ENCODE data around the gene ATG5.
A peak's percentile ranks its signal among the peaks of the same experiment; 100 is the strongest.

The ATG5 gene

GRCh38 chr6:106187424-106187982, 138.1 kb downstream of the ATG5 start:
- TF ChIP-seq CTCF (conservative IDR thresholded peaks at IDR 0.05; ENCODE audit: low read length) (no peak), EZH2phosphoT487 (IDR thresholded peaks at IDR 0.05; ENCODE audit: borderline replicate concordance) (no peak)
- Histone ChIP-seq H3K36me3 (ENCODE audit: insufficient read depth, low read length) (no peaks in the 10 kb centered on the region), H2AFZ (ENCODE audit: low read length) (no peak overlapping the region), H3K9ac (ENCODE audit: low read depth, low read length, poor library complexity, severe bottlenecking) (no peak overlapping the region), H3K4me2 (ENCODE audit: low read depth, low read length, poor library complexity, severe bottlenecking) (no peak overlapping the region), H3K4me3 (ENCODE audit: low read length, poor library complexity, severe bottlenecking) (no peak overlapping the region), H3K4me1 (ENCODE audit: insufficient read depth, low read length, poor library complexity, severe bottlenecking) (peaks cover 27% of the 10 kb centered on the region), H3K79me2 (ENCODE audit: insufficient read depth, low read length) (no peaks in the 10 kb centered on the region), H3K9me2 (replicated peaks; ENCODE audit: low read depth, low read length) (no peaks in the 10 kb centered on the region), H3K27me3 (ENCODE audit: insufficient read depth, low read length, poor library complexity, severe bottlenecking) (no peaks in the 10 kb centered on the region), H3F3A (ENCODE audit: low read depth) (peaks cover 6% of the 10 kb centered on the region; the same call in 1 of the 2 replicates), H4K20me1 (ENCODE audit: insufficient read depth, low read length, poor library complexity, severe bottlenecking) (no peaks in the 10 kb centered on the region), H3K9me3 (ENCODE audit: insufficient read depth, low read depth, low read length) (no peaks in the 10 kb centered on the region)

DNA sequence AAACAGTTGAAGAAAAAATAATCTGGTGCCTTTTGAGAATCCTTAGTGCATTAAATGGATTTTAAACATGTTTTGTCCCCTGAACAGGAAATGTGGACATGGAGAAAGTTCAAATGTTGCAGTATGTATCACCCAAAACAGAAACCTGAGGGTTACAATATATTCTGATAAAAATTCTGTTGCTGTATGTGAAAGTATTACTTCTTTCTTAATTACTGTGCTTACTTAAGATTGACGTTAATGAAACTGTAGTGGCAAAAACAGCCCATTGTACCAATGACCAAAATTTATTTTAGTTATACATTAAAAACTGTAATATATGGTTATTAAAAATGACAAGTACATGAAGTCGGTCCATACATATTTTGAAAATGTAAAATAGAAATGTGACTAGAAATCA, 138.8 kb downstream of the ATG5 start:
- no peaks in the 10 kb centered on the region for H3K36me3 ChIP-seq (ENCODE audit: insufficient read depth, low read length)
- no peaks in the 10 kb centered on the region for H3K27me3 ChIP-seq (ENCODE audit: insufficient read depth, low read length, poor library complexity, severe bottlenecking)
- no peaks in the 10 kb centered on the region for H3K9me2 ChIP-seq (replicated peaks; ENCODE audit: low read depth, low read length)
- H3K4me2 ChIP-seq (ENCODE audit: low read depth, low read length, poor library complexity, severe bottlenecking), result peak overlapping the region; percentile 33
- H3K4me1 ChIP-seq (ENCODE audit: insufficient read depth, low read length, poor library complexity, severe bottlenecking), result peaks cover 27% of the 10 kb centered on the region
- no peaks in the 10 kb centered on the region for H3K79me2 ChIP-seq (ENCODE audit: insufficient read depth, low read length)
- H4K20me1 ChIP-seq (ENCODE audit: insufficient read depth, low read length, poor library complexity, severe bottlenecking), result no peaks in the 10 kb centered on the region
- H3K9me3 ChIP-seq (ENCODE audit: insufficient read depth, low read depth, low read length), result no peaks in the 10 kb centered on the region
- no peak for TF ChIP-seq CTCF (conservative IDR thresholded peaks at IDR 0.05; ENCODE audit: low read length)
- TF ChIP-seq EZH2phosphoT487 (IDR thresholded peaks at IDR 0.05; ENCODE audit: borderline replicate concordance), result no peak
- no peak overlapping the region for H3K4me3 ChIP-seq (ENCODE audit: low read length, poor library complexity, severe bottlenecking)
- no peak overlapping the region for H3K9ac ChIP-seq (ENCODE audit: low read depth, low read length, poor library complexity, severe bottlenecking)
- H2AFZ ChIP-seq (ENCODE audit: low read length), result no peak overlapping the region
- peaks cover 6% of the 10 kb centered on the region; the same call in 1 of the 2 replicates for H3F3A ChIP-seq (ENCODE audit: low read depth)

GRCh38 chr6:106186172-106186571, 139.4 kb downstream of the ATG5 start:
- Histone ChIP-seq H3K79me2 (ENCODE audit: insufficient read depth, low read length) (no peaks in the 10 kb centered on the region), H3K4me1 (ENCODE audit: insufficient read depth, low read length, poor library complexity, severe bottlenecking) (peaks cover 27% of the 10 kb centered on the region), H2AFZ (ENCODE audit: low read length) (no peak overlapping the region), H3K9me3 (ENCODE audit: insufficient read depth, low read depth, low read length) (no peaks in the 10 kb centered on the region), H3K36me3 (ENCODE audit: insufficient read depth, low read length) (no peaks in the 10 kb centered on the region), H4K20me1 (ENCODE audit: insufficient read depth, low read length, poor library complexity, severe bottlenecking) (no peaks in the 10 kb centered on the region), H3K4me2 (ENCODE audit: low read depth, low read length, poor library complexity, severe bottlenecking) (peak overlapping the region; percentile 33), H3K9ac (ENCODE audit: low read depth, low read length, poor library complexity, severe bottlenecking) (no peak overlapping the region), H3K4me3 (ENCODE audit: low read length, poor library complexity, severe bottlenecking) (no peak overlapping the region), H3K9me2 (replicated peaks; ENCODE audit: low read depth, low read length) (no peaks in the 10 kb centered on the region), H3F3A (ENCODE audit: low read depth) (peaks cover 6% of the 10 kb centered on the region; the same call in 1 of the 2 replicates), H3K27me3 (ENCODE audit: insufficient read depth, low read length, poor library complexity, severe bottlenecking) (no peaks in the 10 kb centered on the region)
- TF ChIP-seq EZH2phosphoT487 (IDR thresholded peaks at IDR 0.05; ENCODE audit: borderline replicate concordance) (no peak), CTCF (conservative IDR thresholded peaks at IDR 0.05; ENCODE audit: low read length) (no peak)

Data from Loucy (cell line).